Ectodermal cell (in vitro differentiated cells): ENCODE data around the gene NRG3.

Source experiments
- H3K27ac ChIP-seq: 2 replicates; pipeline ENCODE4 v1.7.0; 2013; ENCODE audit warnings: mild to moderate bottlenecking, low read depth, low read length; ENCODE audit not compliant: insufficient read depth, poor library complexity, severe bottlenecking
- H3K27me3 ChIP-seq: 2 replicates; pipeline ENCODE4 v1.7.0; 2013; ENCODE audit warnings: mild to moderate bottlenecking, low read length; ENCODE audit not compliant: insufficient read depth, control insufficient read depth, poor library complexity, severe bottlenecking
- H3K36me3 ChIP-seq: one replicate; pipeline ENCODE4 v1.7.0; 2013; ENCODE audit warnings: low read length; ENCODE audit not compliant: control insufficient read depth, insufficient read depth
- H3K4me1 ChIP-seq: one replicate; pipeline ENCODE4 v1.7.0; 2013; ENCODE audit warnings: low read length; ENCODE audit not compliant: control insufficient read depth, insufficient read depth
- H3K4me3 ChIP-seq: 2 replicates; pipeline ENCODE4 v1.7.0; 2013; ENCODE audit warnings: low read depth, low read length, control low read depth; ENCODE audit not compliant: insufficient read depth
- H3K9me3 ChIP-seq: 2 replicates; pipeline ENCODE4 v1.7.0; 2013; ENCODE audit warnings: mild to moderate bottlenecking, low read length, moderate library complexity; ENCODE audit not compliant: control insufficient read depth
- WGBS, 2 experiments: methylation state at CpG; one replicate each; pipeline ENCODE4 v1.1.7; 2013; ENCODE audit warnings: missing lambda C conversion rate in 2 of 2; 5-methylcytosine and 5-hydroxymethylcytosine counted together

Gene NRG3

GRCh38 chr10:82284180-82284579 is 409.2 kb downstream of the NRG3 start:
- no peaks in the 10 kb centered on the region for H3K4me1 ChIP-seq
- H3K27ac ChIP-seq, result no peak overlapping the region
- no peak overlapping the region for H3K4me3 ChIP-seq
- no peaks in the 10 kb centered on the region for H3K36me3 ChIP-seq
- no peaks in the 10 kb centered on the region for H3K27me3 ChIP-seq
- 100% methylated on average over 2 of the region's 2 CpGs for WGBS, 2 experiments
- no peaks in the 10 kb centered on the region for H3K9me3 ChIP-seq

GRCh38 chr10:82288461-82288881 is 413.5 kb downstream of the NRG3 start:
- WGBS, 2 experiments, result 91 to 93% methylated on average over 6 of the region's 6 CpGs
- Histone ChIP-seq H3K4me1 (no peaks in the 10 kb centered on the region), H3K4me3 (no peak overlapping the region), H3K9me3 (no peaks in the 10 kb centered on the region), H3K27me3 (no peaks in the 10 kb centered on the region), H3K36me3 (no peaks in the 10 kb centered on the region), H3K27ac (no peak overlapping the region)

DNA sequence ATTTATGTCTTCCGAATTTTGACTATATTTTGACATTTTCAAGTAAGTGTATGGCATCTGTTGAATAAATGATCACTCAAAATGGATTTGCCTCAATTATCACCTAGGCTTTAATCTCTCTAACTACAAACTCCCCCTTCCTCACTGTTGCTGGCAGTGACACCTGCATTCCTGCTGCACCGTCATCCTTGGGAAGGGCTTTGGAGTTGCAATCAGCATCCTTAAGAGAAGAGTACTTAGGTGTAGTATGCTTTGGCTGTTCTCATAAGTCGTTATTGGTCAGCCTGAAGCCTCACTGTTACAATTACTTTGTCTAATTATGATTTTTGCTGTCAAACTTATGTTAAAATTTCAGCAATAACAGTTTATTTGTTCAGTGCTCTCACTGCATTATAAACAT is 415.0 kb downstream of the NRG3 start:
- H3K4me3 ChIP-seq, result no peak overlapping the region

DNA sequence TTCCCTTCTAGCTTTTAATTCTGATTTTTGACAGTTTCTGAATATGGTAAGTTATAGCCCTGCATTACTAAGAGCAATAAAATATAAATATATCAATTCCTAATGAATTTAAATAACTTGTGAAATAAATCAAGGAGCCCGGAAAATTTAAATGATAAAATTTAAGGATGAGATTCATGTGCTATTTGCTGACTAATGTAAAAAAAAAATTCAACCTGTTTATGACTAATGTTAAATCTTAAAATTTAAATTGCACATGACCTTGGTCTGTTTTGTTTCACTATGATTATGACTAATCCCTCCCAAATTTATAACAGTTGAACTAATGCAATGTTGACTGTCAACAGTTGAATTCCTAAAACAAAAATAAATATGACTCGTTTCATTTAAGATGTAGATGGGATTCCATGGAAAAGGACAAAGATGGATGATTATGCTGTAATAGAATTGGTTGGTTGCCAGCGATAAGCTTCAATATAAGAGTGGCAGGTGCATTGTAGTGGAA is 419.9 kb downstream of the NRG3 start:
- no peaks in the 10 kb centered on the region for H3K27me3 ChIP-seq
- WGBS, 2 experiments, result 93 to 98% methylated on average over 2 to 3 of the region's 3 CpGs
- H3K36me3 ChIP-seq, result no peaks in the 10 kb centered on the region
- H3K27ac ChIP-seq, result no peak overlapping the region
- no peak overlapping the region for H3K4me3 ChIP-seq
- no peaks in the 10 kb centered on the region for H3K9me3 ChIP-seq
- H3K4me1 ChIP-seq, result no peaks in the 10 kb centered on the region

More for the DNA sequence above, 415.0 kb downstream of the NRG3 start:
- Histone ChIP-seq H3K9me3 (no peaks in the 10 kb centered on the region), H3K27ac (no peak overlapping the region), H3K4me1 (no peaks in the 10 kb centered on the region), H3K27me3 (no peaks in the 10 kb centered on the region), H3K36me3 (no peaks in the 10 kb centered on the region)
- WGBS, 2 experiments, result 93% methylated on average over 2 to 3 of the region's 3 CpGs

DNA sequence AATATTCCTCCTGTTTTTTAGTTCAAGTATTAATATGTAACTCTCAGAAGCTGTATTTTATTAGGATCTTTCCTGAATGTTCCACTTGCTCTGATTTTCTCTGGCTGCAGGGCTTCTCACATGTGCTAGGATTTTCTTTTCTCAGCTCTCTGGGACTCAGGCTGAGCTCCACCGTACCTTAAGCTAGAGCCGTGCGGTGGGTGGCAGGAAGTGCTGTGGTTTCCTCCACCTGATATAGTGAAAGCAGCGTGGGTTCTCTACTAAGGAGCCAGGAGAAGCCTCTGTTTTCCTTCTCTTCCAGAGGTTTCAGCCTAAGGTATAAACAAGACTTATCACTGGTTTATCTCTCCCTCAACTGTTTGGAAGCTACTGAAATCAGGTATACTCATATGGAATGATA is 433.6 kb downstream of the NRG3 start:
- Histone ChIP-seq H3K4me1 (no peaks in the 10 kb centered on the region), H3K27ac (no peak overlapping the region), H3K9me3 (no peaks in the 10 kb centered on the region), H3K27me3 (no peaks in the 10 kb centered on the region), H3K36me3 (no peaks in the 10 kb centered on the region), H3K4me3 (no peak overlapping the region)
- WGBS, 2 experiments, result 96% methylated on average over 4 of the region's 4 CpGs

GRCh38 chr10:82310839-82311238 is 435.8 kb downstream of the NRG3 start:
- Histone ChIP-seq H3K9me3 (no peaks in the 10 kb centered on the region), H3K4me1 (no peaks in the 10 kb centered on the region), H3K27me3 (no peaks in the 10 kb centered on the region), H3K4me3 (no peak overlapping the region), H3K36me3 (no peaks in the 10 kb centered on the region), H3K27ac (no peak overlapping the region)
- 95 to 96% methylated on average over 2 to 3 of the region's 3 CpGs for WGBS, 2 experiments

GRCh38 chr10:82313401-82313800 is 438.4 kb downstream of the NRG3 start:
- H3K36me3 ChIP-seq, result no peaks in the 10 kb centered on the region
- no peaks in the 10 kb centered on the region for H3K27me3 ChIP-seq
- no peak overlapping the region for H3K4me3 ChIP-seq
- no peaks in the 10 kb centered on the region for H3K4me1 ChIP-seq
- 94 to 100% methylated on average over 3 of the region's 3 CpGs for WGBS, 2 experiments
- no peaks in the 10 kb centered on the region for H3K9me3 ChIP-seq
- no peak overlapping the region for H3K27ac ChIP-seq

- Histone ChIP-seq H3K4me3 (no peak overlapping the region), H3K27me3 (no peaks in the 10 kb centered on the region), H3K4me1 (peaks cover 18% of the 10 kb centered on the region), H3K9me3 (no peaks in the 10 kb centered on the region), H3K36me3 (no peaks in the 10 kb centered on the region), H3K27ac (no peak overlapping the region)
- WGBS, 2 experiments, result 89 to 90% methylated on average over 3 of the region's 3 CpGs
Observed at GRCh38 chr10:82318534-82318933, 443.5 kb downstream of the NRG3 start.

GRCh38 chr10:82319074-82319473 is 444.1 kb downstream of the NRG3 start:
- 88% methylated on average over 5 of the region's 5 CpGs for WGBS, 2 experiments
- H3K27ac ChIP-seq, result no peak overlapping the region

GRCh38 chr10:82319562-82319961 is 444.6 kb downstream of the NRG3 start:
- Histone ChIP-seq H3K4me3 (no peak overlapping the region), H3K27me3 (no peaks in the 10 kb centered on the region), H3K4me1 (peaks cover 18% of the 10 kb centered on the region), H3K36me3 (no peaks in the 10 kb centered on the region), H3K9me3 (no peaks in the 10 kb centered on the region), H3K27ac (no peak overlapping the region)
- 48 to 51% methylated on average over 1 of the region's 1 CpG for WGBS, 2 experiments

More at GRCh38 chr10:82319074-82319473, 444.1 kb downstream of the NRG3 start:
- H3K4me1 ChIP-seq, result peaks cover 18% of the 10 kb centered on the region
- no peak overlapping the region for H3K4me3 ChIP-seq
- no peaks in the 10 kb centered on the region for H3K36me3 ChIP-seq
- H3K9me3 ChIP-seq, result no peaks in the 10 kb centered on the region
- no peaks in the 10 kb centered on the region for H3K27me3 ChIP-seq

DNA sequence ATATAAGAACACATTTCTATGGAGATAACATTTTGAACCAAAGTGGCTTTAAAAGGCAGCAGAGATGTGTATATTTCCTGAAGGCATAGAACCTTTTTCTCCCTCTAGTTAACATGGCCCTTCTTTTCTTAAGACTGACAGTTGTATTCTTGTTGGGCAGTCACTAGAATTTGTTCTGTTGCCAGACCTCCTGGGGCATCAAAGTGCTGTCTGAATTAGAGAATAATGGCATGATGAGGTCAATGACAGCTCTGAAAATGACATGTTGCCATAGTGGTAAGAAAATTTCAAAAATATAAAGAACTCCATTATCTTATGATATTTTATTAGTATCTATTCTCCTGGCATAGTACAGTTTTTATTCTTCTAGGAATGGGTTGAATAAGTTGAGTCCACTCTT is 446.7 kb downstream of the NRG3 start:
- no peaks in the 10 kb centered on the region for H3K36me3 ChIP-seq
- H3K4me3 ChIP-seq, result no peak overlapping the region
- no peaks in the 10 kb centered on the region for H3K9me3 ChIP-seq
- no peak overlapping the region for H3K27ac ChIP-seq
- H3K4me1 ChIP-seq, result peaks cover 18% of the 10 kb centered on the region
- no peaks in the 10 kb centered on the region for H3K27me3 ChIP-seq
